RWPE1 (cell line): Measurements from ENCODE around the gene OR51E1.

Experiments used
- CTCF ChIA-PET: fragments of 350-600 bp; sonication (Branson Sonifier 250); formaldehyde crosslinking; extraction: SDS; loops from one replicate; lab custom pipeline; 2021; lab: Yijun Ruan, JAX
- POLR2A ChIA-PET: fragments of 400-600 bp; formaldehyde crosslinking; extraction: SDS; loops from one replicate; lab custom pipeline; 2020; ENCODE audit warnings: antibody characterized with exemption; ENCODE audit not compliant: low non-redundant PET; lab: Yijun Ruan, JAX
- DNase-seq: peaks from one replicate; pipeline ENCODE4 v3.0.0; 2012; ENCODE audit warnings: low spot score
- H3K27ac ChIP-seq: fragments of 450-650 bp; 2 replicates; pipeline ENCODE4 v1.5.1; 2017
- TF ChIP-seq, protein P1 (sequence below): fragments of 450-650 bp; conservative IDR thresholded peaks from 2 replicates; pipeline ENCODE4 v1.5.1; 2017; ENCODE audit warnings: low read depth, mild to moderate bottlenecking

Gene OR51E1

DNA sequence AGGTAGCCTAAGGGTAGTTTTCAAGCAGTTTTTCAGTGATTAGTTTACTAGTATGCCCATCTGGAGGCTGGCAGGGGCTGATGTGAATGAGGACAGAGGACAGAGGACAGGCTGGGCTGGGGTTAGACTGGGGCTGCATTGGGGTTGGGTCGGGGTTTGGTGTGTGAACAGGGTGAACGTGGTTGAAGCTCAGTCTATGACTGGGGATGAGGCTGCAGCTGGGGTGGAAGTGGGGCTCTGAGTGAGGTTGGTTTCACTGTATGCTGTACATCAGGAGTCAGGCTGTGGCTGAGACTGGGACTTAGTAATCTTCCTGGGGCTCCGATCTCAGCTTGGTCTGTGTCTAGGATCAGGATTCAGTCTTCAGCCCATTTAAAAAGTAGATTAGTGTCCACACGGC is 451 bp downstream of the OR51E1 start:
- no peak overlapping the region for H3K27ac ChIP-seq
- TF ChIP-seq, protein P1, sequence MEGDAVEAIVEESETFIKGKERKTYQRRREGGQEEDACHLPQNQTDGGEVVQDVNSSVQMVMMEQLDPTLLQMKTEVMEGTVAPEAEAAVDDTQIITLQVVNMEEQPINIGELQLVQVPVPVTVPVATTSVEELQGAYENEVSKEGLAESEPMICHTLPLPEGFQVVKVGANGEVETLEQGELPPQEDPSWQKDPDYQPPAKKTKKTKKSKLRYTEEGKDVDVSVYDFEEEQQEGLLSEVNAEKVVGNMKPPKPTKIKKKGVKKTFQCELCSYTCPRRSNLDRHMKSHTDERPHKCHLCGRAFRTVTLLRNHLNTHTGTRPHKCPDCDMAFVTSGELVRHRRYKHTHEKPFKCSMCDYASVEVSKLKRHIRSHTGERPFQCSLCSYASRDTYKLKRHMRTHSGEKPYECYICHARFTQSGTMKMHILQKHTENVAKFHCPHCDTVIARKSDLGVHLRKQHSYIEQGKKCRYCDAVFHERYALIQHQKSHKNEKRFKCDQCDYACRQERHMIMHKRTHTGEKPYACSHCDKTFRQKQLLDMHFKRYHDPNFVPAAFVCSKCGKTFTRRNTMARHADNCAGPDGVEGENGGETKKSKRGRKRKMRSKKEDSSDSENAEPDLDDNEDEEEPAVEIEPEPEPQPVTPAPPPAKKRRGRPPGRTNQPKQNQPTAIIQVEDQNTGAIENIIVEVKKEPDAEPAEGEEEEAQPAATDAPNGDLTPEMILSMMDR = no peak
- ChIA-PET CTCF (no interaction called here), POLR2A (no interaction called here)
- DNase-seq = no peak

DNA sequence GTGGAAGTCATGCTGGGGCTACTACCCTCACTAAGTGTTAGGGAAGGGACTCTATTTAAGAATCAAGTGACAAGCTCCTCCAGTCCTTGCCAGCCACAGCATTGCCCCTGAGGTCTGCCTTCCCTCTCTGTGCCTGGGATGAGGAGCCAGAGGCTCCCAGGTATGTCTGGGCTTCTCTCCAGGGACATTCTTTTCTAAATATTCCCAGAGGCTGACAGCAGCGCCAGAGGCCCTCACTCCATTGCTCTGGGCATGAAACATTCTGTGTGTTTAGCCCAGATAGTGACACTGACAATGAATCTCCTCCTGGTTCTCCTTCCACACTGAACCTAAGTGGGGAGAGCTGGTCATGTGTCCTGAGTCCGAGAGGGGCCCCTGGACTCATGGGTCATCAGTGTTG is 2.2 kb downstream of the OR51E1 start:
- TF ChIP-seq, protein P1 = no peak
- no peak for DNase-seq
- ChIA-PET CTCF (interaction anchor here (1.8 kb wide), 1 partner anchor 9 kb away, joined by 6 read pairs; the partner anchor contains the start of gene OR51D1), POLR2A (no interaction called here)
- no peak overlapping the region for H3K27ac ChIP-seq

DNA sequence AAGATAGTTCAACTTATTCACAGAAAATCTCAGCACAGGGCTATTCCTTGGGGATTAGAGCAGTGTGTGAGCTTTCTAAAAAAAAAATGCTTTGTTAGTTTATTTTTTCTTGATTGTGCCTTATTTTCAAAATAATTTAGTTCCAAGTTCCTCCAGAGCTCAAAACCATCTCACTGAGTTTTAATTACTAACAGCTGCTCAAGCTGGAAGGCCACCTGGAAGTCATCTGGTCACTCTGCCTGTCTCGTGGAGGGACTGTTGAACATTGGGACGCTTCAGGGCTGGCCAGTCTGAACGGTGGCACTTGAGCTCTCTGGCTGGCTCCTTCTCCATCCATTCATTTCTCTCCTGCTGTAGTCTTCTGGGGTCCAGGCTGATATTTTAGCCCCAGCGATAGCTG is 4.0 kb downstream of the OR51E1 start:
- POLR2A ChIA-PET = no interaction called here
- CTCF ChIA-PET = interaction anchor here (0.6 to 0.7 kb wide), 2 partner anchors 236 to 461 kb away, joined by 3 to 6 read pairs; no protein-coding TSS in a partner anchor
- DNase-seq = no peak
- H3K27ac ChIP-seq = no peak overlapping the region
- TF ChIP-seq, protein P1 = no peak

DNA sequence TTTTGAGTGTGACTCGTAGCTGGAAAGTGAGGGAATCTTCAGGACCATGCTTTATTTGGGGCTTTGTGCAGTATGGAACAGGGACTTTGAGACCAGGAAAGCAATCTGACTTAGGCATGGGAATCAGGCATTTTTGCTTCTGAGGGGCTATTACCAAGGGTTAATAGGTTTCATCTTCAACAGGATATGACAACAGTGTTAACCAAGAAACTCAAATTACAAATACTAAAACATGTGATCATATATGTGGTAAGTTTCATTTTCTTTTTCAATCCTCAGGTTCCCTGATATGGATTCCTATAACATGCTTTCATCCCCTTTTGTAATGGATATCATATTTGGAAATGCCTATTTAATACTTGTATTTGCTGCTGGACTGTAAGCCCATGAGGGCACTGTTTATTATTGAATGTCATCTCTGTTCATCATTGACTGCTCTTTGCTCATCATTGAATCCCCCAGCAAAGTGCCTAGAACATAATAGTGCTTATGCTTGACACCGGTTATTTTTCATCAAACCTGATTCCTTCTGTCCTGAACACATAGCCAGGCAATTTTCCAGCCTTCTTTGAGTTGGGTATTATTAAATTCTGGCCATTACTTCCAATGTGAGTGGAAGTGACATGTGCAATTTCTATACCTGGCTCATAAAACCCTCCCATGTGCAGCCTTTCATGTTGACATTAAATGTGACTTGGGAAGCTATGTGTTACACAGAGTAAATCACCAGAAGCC is 11.0 kb downstream of the OR51E1 start:
- no peak overlapping the region for H3K27ac ChIP-seq
- TF ChIP-seq, protein P1 = no peak
- DNase-seq = no peak
- CTCF ChIA-PET = no interaction called here
- POLR2A ChIA-PET = no interaction called here

DNA sequence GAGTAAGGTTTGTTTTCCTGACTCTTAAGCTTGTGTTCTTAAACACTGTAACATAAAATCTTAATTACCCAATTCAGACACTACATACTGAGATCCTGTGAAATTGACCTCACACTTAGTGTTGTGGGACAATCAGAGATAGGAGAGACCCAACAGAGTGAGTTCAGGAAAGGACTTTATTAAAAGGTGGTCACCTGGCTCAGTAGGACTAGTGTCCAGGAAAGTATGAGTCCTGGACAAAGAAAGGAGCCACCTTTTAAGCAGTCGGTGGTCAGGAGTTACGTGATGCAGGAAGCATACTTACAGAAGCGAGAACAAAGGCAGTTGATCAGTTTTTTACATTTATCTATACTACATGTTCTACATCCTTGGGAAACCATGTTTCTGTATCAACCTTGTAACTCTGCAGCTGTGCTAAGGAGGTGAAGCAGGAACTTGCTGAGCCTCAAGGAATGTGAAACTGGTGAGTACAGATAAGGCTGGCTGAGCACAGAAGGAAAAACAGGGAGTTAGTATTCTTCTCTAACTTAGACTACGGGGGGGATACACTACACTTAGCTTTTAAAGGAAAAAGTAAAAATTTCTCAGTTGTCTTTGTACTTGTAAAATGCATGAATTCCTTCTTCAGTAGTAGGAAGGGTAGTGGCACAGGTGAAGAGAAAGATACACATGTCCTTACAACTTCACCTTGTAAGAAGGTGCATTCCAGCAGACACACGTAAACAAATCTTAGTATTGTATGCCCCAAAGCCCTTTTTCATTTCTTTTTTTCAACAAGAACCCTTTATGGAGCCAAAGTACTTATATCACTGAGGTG is 15.1 kb downstream of the OR51E1 start:
- H3K27ac ChIP-seq = no peak overlapping the region
- no peak for DNase-seq
- TF ChIP-seq, protein P1 = no peak
- CTCF ChIA-PET = no interaction called here
- POLR2A ChIA-PET = no interaction called here

DNA sequence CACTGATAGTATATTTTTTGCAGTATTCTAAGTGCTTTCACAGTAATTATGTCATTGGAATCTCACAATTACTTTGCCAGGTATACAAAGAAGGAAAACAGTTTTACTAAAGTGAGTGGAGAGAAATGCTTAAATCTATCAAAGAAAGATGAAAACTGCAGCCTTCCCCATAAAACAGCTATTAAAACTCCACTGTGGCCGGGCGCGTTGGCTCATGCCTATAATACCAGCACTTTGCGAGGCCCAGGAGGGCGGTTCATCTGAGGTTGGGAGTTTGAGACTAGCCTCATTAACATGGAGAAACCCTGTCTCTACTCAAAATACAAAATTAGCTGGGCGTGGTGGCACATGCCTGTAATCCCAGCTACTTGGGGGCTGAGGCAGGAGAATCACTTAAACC is 19.1 kb downstream of the OR51E1 start:
- no peak overlapping the region for H3K27ac ChIP-seq
- TF ChIP-seq, protein P1 = no peak
- ChIA-PET CTCF (no interaction called here), POLR2A (no interaction called here)
- DNase-seq = no peak
